ENCODE measurements around the gene ZNF846. TPM values are rescaled to one million over a fixed set of nuclear protein-coding genes. Genes with fewer than 3 reads are reported as not detected.

The ZNF846 gene
- total and polyA plus RNA-seq, 2 experiments from 2014 or later, result 6.0 to 14.8 TPM

- TF ChIP-seq ZNF462 (CRISPR knock-in tag; IDR thresholded peaks at IDR 0.05) (no peak), ZNF114 (CRISPR knock-in tag; IDR thresholded peaks at IDR 0.05) (no peak), CREB1 (CRISPR knock-in tag; IDR thresholded peaks at IDR 0.05; ENCODE audit: low read depth) (no peak)
Measured at GRCh38 chr19:9799162-9799561, 30.6 kb upstream of the ZNF846 start (continued).

GRCh38 chr19:9797871-9798270 lies 29.3 kb upstream of the ZNF846 start:
- Histone ChIP-seq H3K79me2 (replicated peaks; ENCODE audit: insufficient read depth) (peaks cover 8% of the 10 kb centered on the region; the same call in 1 of the 2 replicates), H3F3A (replicated peaks; ENCODE audit: low read depth) (peaks cover 10% of the 10 kb centered on the region), H3K4me3 (no peak overlapping the region), H2AFZ (no peak overlapping the region), H4K20me1 (replicated peaks; ENCODE audit: insufficient read depth) (no peaks in the 10 kb centered on the region), H3K9me2 (ENCODE audit: insufficient read depth) (no peaks in the 10 kb centered on the region), H3K36me3 (ENCODE audit: insufficient read depth) (peaks cover 4% of the 10 kb centered on the region; the same call in 1 of the 2 replicates), H3K27ac (ENCODE audit: low read depth) (no peak overlapping the region), H3K4me2 (no peak overlapping the region), H3K4me1 (ENCODE audit: insufficient read depth) (peaks cover 10% of the 10 kb centered on the region; the same call in 1 of the 2 replicates), H3K27me3 (ENCODE audit: insufficient read depth) (no peaks in the 10 kb centered on the region)
- TF ChIP-seq STAT1 (IDR thresholded peaks at IDR 0.05; ENCODE audit: unreplicated experiment) (no peak), ZNF331 (CRISPR knock-in tag; IDR thresholded peaks at IDR 0.05; ENCODE audit: low read depth) (no peak)
- Mint-ChIP-seq H3K9me3 (peaks cover 5% of the 10 kb centered on the region), H3K27ac (no peak overlapping the region), H3K4me3 (no peak overlapping the region), H3K4me1 (peaks cover 7% of the 10 kb centered on the region), H3K36me3 (ENCODE audit: low read depth) (peaks cover 19% of the 10 kb centered on the region), H3K27me3 (ENCODE audit: insufficient read depth, low read depth, poor library complexity) (peaks cover 11% of the 10 kb centered on the region)
- DNase-seq (ENCODE audit: low spot score), result no peak
- no peak for ATAC-seq
